B cell (primary cell): ENCODE measurements around the gene MRPL20. TPM values are rescaled to one million over a fixed set of nuclear protein-coding genes. Genes with fewer than 3 reads are reported as not detected.
"Not testable (repeated sequence)": the region's sequence is repeated elsewhere in the genome, so short reads cannot be mapped to it uniquely, and the experiment has no call there.

ENCODE experiments used
- ATAC-seq: fragments of 200-7000 bp; cut with Tn5 transposase; one replicate; pipeline ENCODE4 v1.10.0; 2021; ENCODE audit warnings: low read depth, mild to moderate bottlenecking, moderate number of reproducible peaks, moderate library complexity
- CTCF ChIA-PET: fragments of 350-600 bp; sonication (Branson Sonifier 250); formaldehyde crosslinking; loops from one replicate; lab custom pipeline; 2021; ENCODE audit warnings: antibody characterized with exemption, inconsistent platforms; lab: Charles Lee
- POLR2A ChIA-PET: fragments of 350-600 bp; sonication (Branson Sonifier 250); formaldehyde crosslinking; loops from one replicate; lab custom pipeline; 2021; ENCODE audit warnings: antibody characterized with exemption; lab: Charles Lee
- DNase-seq: peaks from one replicate; pipeline ENCODE4 v3.0.0; 2013
- H2AFZ ChIP-seq: 2 replicates; pipeline ENCODE4 v1.6.1; 2012; ENCODE audit warnings: mild to moderate bottlenecking, low read depth, low read length; ENCODE audit not compliant: insufficient read depth, poor library complexity, severe bottlenecking
- H3K27ac ChIP-seq, 2 donors: 1 replicate in 1 of 2; 2 replicates in 1 of 2; pipeline ENCODE4 v1.5.1; 2012 to 2013; ENCODE audit warnings: low read length in 2 of 2, mild to moderate bottlenecking in 2 of 2, moderate library complexity in 1 of 2
- H3K27me3 ChIP-seq, 4 experiments: fragments of 200-600 bp in 1 of 4; sonication (generic) in 1 of 4; replicated peaks in 1 of 4; 1 replicate in 2 of 4; 2 replicates in 2 of 4; pipeline versions ENCODE4 v1.6.1 to v1.7.0; 2013 to 2016; ENCODE audit warnings: low read length in 3 of 4, mild to moderate bottlenecking in 2 of 4, mixed read lengths in 1 of 4, moderate library complexity in 1 of 4; ENCODE audit not compliant: insufficient read depth in 4 of 4, control insufficient read depth in 3 of 4; ENCODE audit errors: control extremely low read depth in 1 of 4
- H3K36me3 ChIP-seq, 2 experiments: replicated peaks in 1 of 2; 1 replicate in 1 of 2; 2 replicates in 1 of 2; pipeline versions ENCODE4 v1.6.1 to v1.7.1; 2013; ENCODE audit warnings: low read length in 1 of 2; ENCODE audit not compliant: insufficient read depth in 2 of 2, control insufficient read depth in 1 of 2; ENCODE audit errors: control extremely low read depth in 1 of 2, extremely low read depth in 1 of 2
- H3K4me1 ChIP-seq, 2 donors: fragments of 200-600 bp in 1 of 2; sonication (generic) in 1 of 2; 1 replicate in 1 of 2; 2 replicates in 1 of 2; pipeline versions ENCODE4 v1.5.1 to v1.6.1; 2013 to 2017; ENCODE audit warnings: low read length in 2 of 2; ENCODE audit not compliant: control insufficient read depth in 2 of 2, insufficient read depth in 2 of 2
- H3K4me2 ChIP-seq: replicated peaks from 2 replicates; pipeline ENCODE3; 2012; ENCODE audit warnings: mild to moderate bottlenecking, low read depth, low read length; ENCODE audit not compliant: poor library complexity, severe bottlenecking
- H3K4me3 ChIP-seq, 5 experiments: fragments of 200-600 bp in 1 of 5; sonication (generic) in 1 of 5; 1 replicate in 3 of 5; 2 replicates in 2 of 5; pipeline versions ENCODE4 v1.5.1 to v1.7.0; 2011 to 2016; ENCODE audit warnings: low read length in 4 of 5, mild to moderate bottlenecking in 4 of 5, low read depth in 2 of 5, control low read depth in 1 of 5, moderate library complexity in 1 of 5; ENCODE audit not compliant: insufficient read depth in 1 of 5; ENCODE audit errors: control extremely low read depth in 1 of 5, extremely low read depth in 1 of 5
- H3K79me2 ChIP-seq: fragments of 200-600 bp; sonication (generic); one replicate; pipeline ENCODE4 v1.6.0; 2016; ENCODE audit warnings: low read length; ENCODE audit not compliant: control insufficient read depth, insufficient read depth
- H3K9ac ChIP-seq: fragments of 200-600 bp; sonication (generic); 2 replicates; pipeline ENCODE4 v1.6.1; 2017; ENCODE audit warnings: mild to moderate bottlenecking, low read length, moderate library complexity
- H3K9me3 ChIP-seq, 3 donors: one replicate each; pipeline versions ENCODE4 v1.6.1 to v1.7.1; 2013; ENCODE audit warnings: low read length in 2 of 3; ENCODE audit not compliant: control insufficient read depth in 2 of 3, insufficient read depth in 1 of 3; ENCODE audit errors: control extremely low read depth in 1 of 3
- H4K20me1 ChIP-seq: 2 replicates; pipeline ENCODE4 v1.6.0; 2012; ENCODE audit warnings: mild to moderate bottlenecking, low read length; ENCODE audit not compliant: insufficient read depth, control insufficient read depth, poor library complexity, severe bottlenecking
- H3K27ac Mint-ChIP-seq: one replicate; pipeline ENCODE4 v1.8.0; 2021; ENCODE audit warnings: mixed read lengths
- H3K27me3 Mint-ChIP-seq: one replicate; pipeline ENCODE4 v1.8.0; 2021; ENCODE audit warnings: mixed read lengths
- H3K4me1 Mint-ChIP-seq: one replicate; pipeline ENCODE4 v1.8.0; 2021; ENCODE audit warnings: mixed read lengths
- H3K4me3 Mint-ChIP-seq: one replicate; pipeline ENCODE4 v1.8.0; 2021; ENCODE audit warnings: mixed read lengths
- H3K9me3 Mint-ChIP-seq: one replicate; pipeline ENCODE4 v1.8.0; 2022; ENCODE audit warnings: mixed read lengths; ENCODE audit not compliant: insufficient read depth
- CTCF ChIP-seq: fragments of 200-600 bp; IDR thresholded peaks from one replicate; pipeline ENCODE4 v1.8.0; 2022; ENCODE audit warnings: antibody characterized with exemption, mild to moderate bottlenecking
- EZH2 ChIP-seq: IDR thresholded peaks from 2 replicates; pipeline ENCODE4 v1.6.1; 2012; ENCODE audit warnings: borderline replicate concordance, low read depth, mild to moderate bottlenecking, moderate library complexity, low read length; ENCODE audit not compliant: insufficient read depth, poor library complexity, severe bottlenecking
- WGBS: methylation state at CpG from one replicate; pipeline ENCODE4 v1.1.5; 2013; ENCODE audit warnings: missing lambda C conversion rate; ENCODE audit not compliant: insufficient coverage; 5-methylcytosine and 5-hydroxymethylcytosine counted together
- intact Hi-C: fragments of 100-400 bp; cut with micrococcal nuclease; formaldehyde crosslinking; loops from one replicate; pipeline ENCODE4 v1.10.0; 2022
- polyA plus RNA-seq: library from polyadenylated mRNA; depleted of rRNA; stranded (reverse); fragments of >200 nt; gene quantifications from 2 replicates; pipeline ENCODE4 v1.2.3, GENCODE V29; 2012
- total RNA-seq, 2 donors: library from RNA; stranded (reverse); fragments of 120-200 nt in 1 of 2; gene quantifications; 1 replicate in 1 of 2; 2 replicates in 1 of 2; pipeline versions ENCODE4 v1.2.3 to v1.2.4, GENCODE V29; 2013 to 2022

Gene MRPL20
- total and polyA plus RNA-seq, 2 donors (not counting 1 experiment from before 2014, with no cell fraction given), result 55.9 to 119 TPM

- CTCF ChIA-PET, result interaction anchor here (1.0 kb wide), 1 partner anchor 10 kb away, joined by 3 read pairs; no protein-coding TSS in a partner anchor
- H3K27ac Mint-ChIP-seq, H3K27me3 ChIP-seq, intact Hi-C loops, DNase-seq, H3K9me3 Mint-ChIP-seq, H3K9me3 ChIP-seq, H3K4me3 Mint-ChIP-seq, H3K4me3 ChIP-seq, POLR2A ChIA-PET, ATAC-seq, H3K27me3 Mint-ChIP-seq, H3K27ac ChIP-seq, H2AFZ ChIP-seq, H3K9ac ChIP-seq, H3K4me2 ChIP-seq, H3K4me1 Mint-ChIP-seq, H3K4me1 ChIP-seq: not testable (repeated sequence)
- WGBS, result 93% methylated on average over 17 of the region's 29 CpGs
- Histone ChIP-seq H3K79me2 (peaks cover 35% of the 10 kb centered on the region), H4K20me1 (peaks cover 30% of the 10 kb centered on the region), H3K36me3 (peaks cover 9 to 47% of the 10 kb centered on the region in 2 experiments)
Measured at GRCh38 chr1:1385339-1385738, 21.8 kb downstream of the MRPL20 start.

GRCh38 chr1:1381294-1381693 lies 25.8 kb downstream of the MRPL20 start:
- Histone ChIP-seq H3K27ac (no peak overlapping the region), H3K79me2 (peaks cover 18% of the 10 kb centered on the region), H3K36me3 (peaks cover 1 to 9% of the 10 kb centered on the region in 2 experiments), H3K4me1 (no peaks in the 10 kb centered on the region), H3K9ac (no peak overlapping the region), H3K4me3 (no peak overlapping the region), H3K4me2 (no peak overlapping the region), H3K9me3 (no peaks in the 10 kb centered on the region), H2AFZ (no peak overlapping the region), H3K27me3 (no peaks in the 10 kb centered on the region), H4K20me1 (peaks cover 7% of the 10 kb centered on the region)
- ChIA-PET POLR2A (interaction anchor here (1.1 kb wide), 1 partner anchor 15 kb away, joined by 3 read pairs; no protein-coding TSS in a partner anchor), CTCF (interaction anchor here (1.1 kb wide), 1 partner anchor 10 kb away, joined by 3 read pairs; no protein-coding TSS in a partner anchor)
- Mint-ChIP-seq H3K4me3 (no peak overlapping the region), H3K27me3 (no peaks in the 10 kb centered on the region), H3K27ac (no peak overlapping the region), H3K4me1 (no peaks in the 10 kb centered on the region), H3K9me3 (no peaks in the 10 kb centered on the region)
- 84% methylated on average over 8 of the region's 8 CpGs for WGBS
- no peak for ATAC-seq
- intact Hi-C loops, result no loop called here
- DNase-seq, result no peak
- TF ChIP-seq CTCF (no peak), EZH2 (no peak)
